Heart right ventricle (tissue), 16 donors: ENCODE data around the gene ZNF692. TPM values are rescaled to one million over a fixed set of nuclear protein-coding genes. Genes with fewer than 3 reads are reported as not detected.
A peak's percentile ranks its signal among the peaks of the same experiment; 100 is the strongest.

ENCODE experiments used
- ATAC-seq, 8 donors: fragments of 200-7000 bp; cut with Tn5 transposase; one replicate each; pipeline ENCODE4 v1.9.1; 2020; ENCODE audit warnings: mild to moderate bottlenecking in 8 of 8, moderate library complexity in 8 of 8, moderate number of reproducible peaks in 1 of 8
- DNase-seq, 2 donors: peaks; one replicate each; pipeline ENCODE4 v3.0.0-alpha.2; 2020
- H3K27ac ChIP-seq, 10 donors: fragments of 200-600 bp; sonication (generic) in 2 of 10; one replicate each; pipeline versions ENCODE4 v1.5.0 to v1.8.0; 2020 to 2022; ENCODE audit warnings: mild to moderate bottlenecking in 3 of 10
- H3K27me3 ChIP-seq, 7 donors: fragments of 200-600 bp; one replicate each; pipeline ENCODE4 v1.8.0; 2021 to 2022; ENCODE audit warnings: mild to moderate bottlenecking in 2 of 7
- H3K36me3 ChIP-seq, 9 donors: fragments of 200-600 bp; sonication (generic) in 1 of 9; one replicate each; pipeline versions ENCODE4 v1.5.0 to v1.8.0; 2020 to 2022; ENCODE audit warnings: mild to moderate bottlenecking in 2 of 9
- H3K4me1 ChIP-seq, 9 donors: fragments of 200-600 bp; sonication (generic) in 1 of 9; one replicate each; pipeline versions ENCODE4 v1.5.0 to v1.8.0; 2020 to 2022; ENCODE audit warnings: mild to moderate bottlenecking in 4 of 9
- H3K4me3 ChIP-seq, 10 donors: fragments of 200-600 bp; sonication (generic) in 2 of 10; one replicate each; pipeline versions ENCODE4 v1.5.0 to v1.8.0; 2020 to 2022; ENCODE audit warnings: mild to moderate bottlenecking in 7 of 10, moderate library complexity in 2 of 10
- H3K9me3 ChIP-seq, 11 donors: fragments of 200-600 bp in 10 of 11; sonication (generic) in 2 of 11; one replicate each; pipeline versions ENCODE4 v1.5.0 to v1.8.0; 2013 to 2022; ENCODE audit warnings: mild to moderate bottlenecking in 2 of 11, control low read depth in 1 of 11, moderate library complexity in 1 of 11
- CTCF ChIP-seq, 9 donors: fragments of 200-600 bp; sonication (generic) in 2 of 9; IDR thresholded peaks; one replicate each; pipeline versions ENCODE4 v1.5.0 to v1.8.0; 2021 to 2022; ENCODE audit warnings: antibody characterized with exemption in 9 of 9, mild to moderate bottlenecking in 5 of 9, moderate library complexity in 1 of 9
- WGBS, 2 donors: extraction: QIAGEN DNeasy Blood & Tissue Kit; methylation state at CpG; one replicate each; pipeline ENCODE4 v1.1.7; 2013; ENCODE audit warnings: inconsistent platforms in 1 of 2; 5-methylcytosine and 5-hydroxymethylcytosine counted together
- intact Hi-C, 10 donors: fragments of 100-400 bp; cut with DNase I; formaldehyde crosslinking; loops; one replicate each; pipeline versions ENCODE4 v1.11.1 to v1.14.2; 2022
- polyA plus RNA-seq, 2 donors: library from polyadenylated mRNA; stranded (reverse); fragments of 200-250 nt; gene quantifications; one replicate each; pipeline ENCODE4 v1.2.3, GENCODE V29; 2013
- total RNA-seq, 10 donors: library from RNA; stranded (reverse); fragmentation: NEBNext Ultra II Directional in 3 of 10; extraction: Animal tissue kit (Norgen Biotek cat#: 25700) in 3 of 10; gene quantifications; one replicate each; pipeline versions ENCODE4 v1.2.1 to v1.2.4, GENCODE V29; 2021 to 2023
- donor health status: Arrhythmogenic right ventricular cardiomyopathy.
- donor health status: ischemic (EF 13 %, LVEDD 7.1; RV severe dilation, severe dysfunction).
- donor health status: healthy with polysubstance abuse.
- donor health status: DM: no; HTN: yes; CAD: no.
- donor health status: DM: no; HTN: no; CAD: no.
- donor health status: ischemic (EF 25% LVEDD 6.9; RV normal size, moderate dysfunction).
- donor health status: ischemic (EF 25% LVEDD 5.7; RV mildly dilated, moderate dysfunction).
- donor health status: healthy.
- donor health status: DM: yes; HTN: yes; CAD: no.
- donor health status: Ischemic cardiomyopathy.
- donor health status: ischemic (EF 35%, LVEDD 5.7; RV mildly dilated, moderate dysfunction).
- donor health status: nonischemic (EF 11% LVEDD 7.7; RV severe dilation, severe dysfunction).
- donor health status: DM: yes; HTN: yes; CAD: no.
- donor health status: PGD.
- donor health status: ischemic (EF 29% LVEDD 5.4; RV normal size, mild dysfunction).
- donor health status: nonischemic (EF 23%, LVEDD 6.1; RV moderate dilation, normal function).

ZNF692 gene
- total and polyA plus RNA-seq, 12 donors: 7.1 to 102 (median 12.5) TPM

- peaks cover 6 to 52% (median 45%) of the 10 kb centered on the region in 9 donors for H3K4me1 ChIP-seq
- H3K9me3 ChIP-seq: no peaks in the 10 kb centered on the region
- intact Hi-C loops: no loop called here
- no peak for TF ChIP-seq CTCF (IDR thresholded peaks at IDR 0.05)
- DNase-seq (no peak), ATAC-seq (no peak)
- H3K27ac ChIP-seq: peak overlapping the region in 4 of 10 donors; percentile 0 to 50 (median 34)
- peaks cover 0 to 55% (median 44%) of the 10 kb centered on the region in 9 donors for H3K36me3 ChIP-seq
- H3K27me3 ChIP-seq: no peaks in the 10 kb centered on the region
- WGBS, 2 donors: 46 to 85% methylated on average over 3 of the region's 3 CpGs
- H3K4me3 ChIP-seq: no peak overlapping the region
These were observed 15.2 kb downstream of the ZNF692 start for GRCh38 chr1:248843687-248844086.

- H3K27ac ChIP-seq: peak overlapping the region in 7 of 10 donors; percentile 47 to 63 (median 53)
- no peak for DNase-seq
- H3K4me3 ChIP-seq: no peak overlapping the region
- WGBS, 2 donors: 81 to 82% methylated on average over 8 of the region's 8 CpGs
- no peaks in the 10 kb centered on the region for H3K27me3 ChIP-seq
- intact Hi-C loops: no loop called here
- no peak for TF ChIP-seq CTCF (IDR thresholded peaks at IDR 0.05)
- H3K4me1 ChIP-seq: peaks cover 6 to 52% (median 45%) of the 10 kb centered on the region in 9 donors
- no peak for ATAC-seq
- H3K9me3 ChIP-seq: no peaks in the 10 kb centered on the region
- peaks cover 0 to 46% (median 36%) of the 10 kb centered on the region in 9 donors for H3K36me3 ChIP-seq
These were observed 16.0 kb downstream of the ZNF692 start for GRCh38 chr1:248842781-248843331.

GRCh38 chr1:248841702-248842395, 17.0 kb downstream of the ZNF692 start:
- intact Hi-C loops: no loop called here
- Histone ChIP-seq H3K9me3 (no peaks in the 10 kb centered on the region), H3K36me3 (peaks cover 0 to 36% (median 26%) of the 10 kb centered on the region in 9 donors), H3K27me3 (no peaks in the 10 kb centered on the region), H3K27ac (peak overlapping the region in 8 of 10 donors; percentile 43 to 63 (median 52)), H3K4me3 (peak overlapping the region in 1 of 10 donors; percentile 11), H3K4me1 (peaks cover 11 to 60% (median 53%) of the 10 kb centered on the region in 9 donors)
- WGBS, 2 donors: 32 to 38% methylated on average over 12 of the region's 12 CpGs
- peak; percentile 34 to 46 for DNase-seq
- no peak for ATAC-seq
- TF ChIP-seq CTCF (IDR thresholded peaks at IDR 0.05): peak; percentile 22 to 72 (median 51)

GRCh38 chr1:248840946-248841345, 17.9 kb downstream of the ZNF692 start:
- intact Hi-C loops: no loop called here
- H3K27me3 ChIP-seq: no peaks in the 10 kb centered on the region
- peaks cover 11 to 61% (median 53%) of the 10 kb centered on the region in 9 donors for H3K4me1 ChIP-seq
- no peak for TF ChIP-seq CTCF (IDR thresholded peaks at IDR 0.05)
- WGBS, 2 donors: 90% methylated on average over 4 of the region's 4 CpGs
- H3K9me3 ChIP-seq: no peaks in the 10 kb centered on the region
- H3K27ac ChIP-seq: peak overlapping the region in 3 of 10 donors; percentile 10 to 47 (median 31)
- no peak overlapping the region for H3K4me3 ChIP-seq
- ATAC-seq: no peak
- DNase-seq: no peak
- peaks cover 0 to 27% (median 17%) of the 10 kb centered on the region in 9 donors for H3K36me3 ChIP-seq
